Left lung (tissue), 10 donors: Measurements from ENCODE around the gene PIGB. TPM values are rescaled to one million over a fixed set of nuclear protein-coding genes. Genes with fewer than 3 reads are reported as not detected.

Source experiments
- ATAC-seq: fragments of 200-7000 bp; cut with Tn5 transposase; one replicate; pipeline ENCODE4 v1.9.1; 2020; ENCODE audit warnings: moderate library complexity
- DNase-seq, 4 donors: peaks; one replicate each; pipeline ENCODE4 v3.0.0-alpha.2; 2013 to 2020
- H3K27ac ChIP-seq, 2 donors: fragments of 200-600 bp; sonication (generic) in 1 of 2; one replicate each; pipeline versions ENCODE4 v1.5.0 to v1.8.0; 2020 to 2021
- H3K27me3 ChIP-seq, 2 donors: fragments of 200-600 bp; sonication (generic) in 1 of 2; one replicate each; pipeline versions ENCODE4 v1.5.0 to v1.8.0; 2020 to 2021
- H3K36me3 ChIP-seq, 2 donors: fragments of 200-600 bp; sonication (generic) in 1 of 2; one replicate each; pipeline versions ENCODE4 v1.5.0 to v1.8.0; 2020 to 2021
- H3K4me1 ChIP-seq, 2 donors: fragments of 200-600 bp; one replicate each; pipeline ENCODE4 v1.8.0; 2021
- H3K4me3 ChIP-seq, 2 donors: fragments of 200-600 bp; sonication (generic) in 1 of 2; one replicate each; pipeline versions ENCODE4 v1.5.0 to v1.8.0; 2020 to 2021; ENCODE audit warnings: mild to moderate bottlenecking in 1 of 2
- H3K9me3 ChIP-seq, 2 donors: fragments of 200-600 bp; sonication (generic) in 1 of 2; one replicate each; pipeline versions ENCODE4 v1.5.0 to v1.8.0; 2020 to 2021
- intact Hi-C, 2 donors: fragments of 100-400 bp; cut with DNase I; formaldehyde crosslinking; loops; one replicate each; pipeline versions ENCODE4 v1.11.2 to v1.14.2; 2022
- microRNA-seq, 2 donors: library from miRNA; unstranded; fragments of <30 nt; microRNA quantifications; one replicate each; pipeline ENCODE4, GENCODE V29; 2019
- polyA plus RNA-seq, 6 donors: library from polyadenylated mRNA; unstranded; fragments of 120-200 nt; gene quantifications; one replicate each; pipeline ENCODE4 v1.2.1, GENCODE V29; 2013; ENCODE audit not compliant: insufficient read length in 6 of 6
- total RNA-seq, 2 donors: library from RNA; stranded (reverse); fragmentation: NEBNext Ultra II Directional; extraction: Animal tissue kit (Norgen Biotek cat#: 25700); gene quantifications; one replicate each; pipeline ENCODE4 v1.2.1, GENCODE V29; 2021
- TF ChIP-seq, protein P1 (sequence below), 2 donors: fragments of 200-600 bp; sonication (generic) in 1 of 2; IDR thresholded peaks; one replicate each; pipeline versions ENCODE4 v1.5.0 to v1.8.0; 2021; ENCODE audit warnings: antibody characterized with exemption in 2 of 2
- donor health status: DM: no; HTN: yes; CAD: no.
- donor health status: DM: no; HTN: no; CAD: no.

The PIGB gene
- total and polyA plus RNA-seq, 8 donors, result 13.6 to 25.3 (median 19.8) TPM

GRCh38 chr15:55403531-55403930 lies 84.5 kb downstream of the PIGB start:
- H3K9me3 ChIP-seq, result no peaks in the 10 kb centered on the region
- no peak for DNase-seq
- TF ChIP-seq, protein P1, sequence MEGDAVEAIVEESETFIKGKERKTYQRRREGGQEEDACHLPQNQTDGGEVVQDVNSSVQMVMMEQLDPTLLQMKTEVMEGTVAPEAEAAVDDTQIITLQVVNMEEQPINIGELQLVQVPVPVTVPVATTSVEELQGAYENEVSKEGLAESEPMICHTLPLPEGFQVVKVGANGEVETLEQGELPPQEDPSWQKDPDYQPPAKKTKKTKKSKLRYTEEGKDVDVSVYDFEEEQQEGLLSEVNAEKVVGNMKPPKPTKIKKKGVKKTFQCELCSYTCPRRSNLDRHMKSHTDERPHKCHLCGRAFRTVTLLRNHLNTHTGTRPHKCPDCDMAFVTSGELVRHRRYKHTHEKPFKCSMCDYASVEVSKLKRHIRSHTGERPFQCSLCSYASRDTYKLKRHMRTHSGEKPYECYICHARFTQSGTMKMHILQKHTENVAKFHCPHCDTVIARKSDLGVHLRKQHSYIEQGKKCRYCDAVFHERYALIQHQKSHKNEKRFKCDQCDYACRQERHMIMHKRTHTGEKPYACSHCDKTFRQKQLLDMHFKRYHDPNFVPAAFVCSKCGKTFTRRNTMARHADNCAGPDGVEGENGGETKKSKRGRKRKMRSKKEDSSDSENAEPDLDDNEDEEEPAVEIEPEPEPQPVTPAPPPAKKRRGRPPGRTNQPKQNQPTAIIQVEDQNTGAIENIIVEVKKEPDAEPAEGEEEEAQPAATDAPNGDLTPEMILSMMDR (IDR thresholded peaks at IDR 0.05), result no peak
- ATAC-seq, result no peak
- H3K27ac ChIP-seq, result peak overlapping the region; percentile 16 to 80
- no peak overlapping the region for H3K4me3 ChIP-seq
- intact Hi-C loops, result no loop called here
- H3K4me1 ChIP-seq, result peaks cover 24 to 68% of the 10 kb centered on the region in 2 donors
- H3K27me3 ChIP-seq, result no peaks in the 10 kb centered on the region
- peaks cover 0 to under 1% of the 10 kb centered on the region in 2 donors for H3K36me3 ChIP-seq

Small RNA genes within 50 kb of the gene (microRNA-seq; reads per million reads assigned to microRNA genes)
- 50.8 to 81.8 reads per million in 2 donors for gene MIR628

Other genes starting within 250 kb of the PIGB start
- 10 to 100 TPM; 43.5 to 55.1 TPM for gene RSL24D1, start 122.3 kb upstream of the PIGB start, total RNA-seq
- gene RSL24D1, start 122.3 kb upstream of the PIGB start, polyA plus RNA-seq, result 100 to 1,000 TPM; 110 to 155 (median 142) TPM
- gene RAB27A, start 29.4 kb upstream of the PIGB start, total RNA-seq, result 10 to 100 TPM; 58.1 to 85.7 TPM
- gene RAB27A, start 29.4 kb upstream of the PIGB start, polyA plus RNA-seq, result 10 to 100 TPM; 29.6 to 47.0 (median 39.5) TPM
- gene PIGBOS1, start 99 bp upstream of the PIGB start, total RNA-seq, result 10 to 100 TPM in 1 of 2 donors, 1 to 10 TPM in 1; 9.8 to 12.7 TPM
- gene PIGBOS1, start 99 bp upstream of the PIGB start, polyA plus RNA-seq, result 10 to 100 TPM; 13.9 to 20.2 (median 16.3) TPM
- gene CCPG1, start 89.1 kb downstream of the PIGB start, total RNA-seq, result 10 to 100 TPM; 75.2 to 98.0 TPM
- gene CCPG1, start 89.1 kb downstream of the PIGB start, polyA plus RNA-seq, result 10 to 100 TPM; 29.1 to 38.6 (median 32.4) TPM
- gene PIERCE2, start 89.3 kb downstream of the PIGB start, total RNA-seq, result 1 to 10 TPM; 3.4 to 3.9 TPM
- 1 to 10 TPM; 1.8 to 3.5 (median 3.1) TPM for gene PIERCE2, start 89.3 kb downstream of the PIGB start, polyA plus RNA-seq
- 1 to 10 TPM; 4.1 to 4.9 TPM for gene DNAAF4, start 189.0 kb downstream of the PIGB start, total RNA-seq
- gene DNAAF4, start 189.0 kb downstream of the PIGB start, polyA plus RNA-seq, result 1 to 10 TPM; 5.7 to 9.9 (median 7.5) TPM